Common myeloid progenitor, CD34-positive (primary cell): ENCODE measurements around the gene ATP1B1.
A peak's percentile ranks its signal among the peaks of the same experiment; 100 is the strongest.

Experiments
- CTCF ChIA-PET: fragments of 350-600 bp; sonication (Branson Sonifier 250); formaldehyde crosslinking; loops from one replicate; lab custom pipeline; 2021; ENCODE audit warnings: antibody characterized with exemption; lab: Charles Lee
- POLR2A ChIA-PET: fragments of 350-600 bp; sonication (Branson Sonifier 250); formaldehyde crosslinking; loops from one replicate; lab custom pipeline; 2021; ENCODE audit warnings: antibody characterized with exemption; lab: Charles Lee
- DNase-seq, 3 donors: peaks; one replicate each; pipeline versions ENCODE4 v3.0.0 to v3.0.0-alpha.2; 2013
- H3K27ac ChIP-seq, 2 experiments: 1 replicate in 1 of 2; 2 replicates in 1 of 2; pipeline ENCODE4 v1.7.0; 2013; ENCODE audit warnings: inconsistent platforms in 2 of 2, low read length in 2 of 2, mild to moderate bottlenecking in 2 of 2, low read depth in 1 of 2, moderate library complexity in 1 of 2; ENCODE audit not compliant: severe bottlenecking in 2 of 2, insufficient read depth in 1 of 2, poor library complexity in 1 of 2
- H3K27me3 ChIP-seq, 5 experiments: replicated peaks in 2 of 5; 1 replicate in 3 of 5; 2 replicates in 2 of 5; pipeline versions ENCODE4 v1.6.1 to v1.7.0; 2013; ENCODE audit warnings: low read length in 4 of 5, mild to moderate bottlenecking in 2 of 5, moderate library complexity in 2 of 5, inconsistent platforms in 1 of 5; ENCODE audit not compliant: insufficient read depth in 5 of 5, control insufficient read depth in 4 of 5
- H3K36me3 ChIP-seq, 4 experiments: 1 replicate in 2 of 4; 2 replicates in 2 of 4; pipeline versions ENCODE4 v1.6.1 to v1.7.0; 2013; ENCODE audit warnings: low read length in 3 of 4, control low read depth in 1 of 4, mild to moderate bottlenecking in 1 of 4; ENCODE audit not compliant: control insufficient read depth in 4 of 4, insufficient read depth in 4 of 4
- H3K4me1 ChIP-seq, 4 experiments: 1 replicate in 3 of 4; 2 replicates in 1 of 4; pipeline versions ENCODE4 v1.6.1 to v1.7.1; 2013; ENCODE audit warnings: low read length in 3 of 4, mild to moderate bottlenecking in 3 of 4, control low read depth in 1 of 4, inconsistent platforms in 1 of 4, moderate library complexity in 1 of 4; ENCODE audit not compliant: control insufficient read depth in 4 of 4, insufficient read depth in 4 of 4; ENCODE audit errors: control extremely low read depth in 1 of 4
- H3K4me3 ChIP-seq, 7 experiments: 1 replicate in 4 of 7; 2 replicates in 3 of 7; pipeline versions ENCODE4 v1.5.1 to v1.7.0; 2013; ENCODE audit warnings: mild to moderate bottlenecking in 7 of 7, low read length in 6 of 7, moderate library complexity in 6 of 7, inconsistent platforms in 2 of 7, low read depth in 2 of 7, control low read depth in 1 of 7; ENCODE audit not compliant: insufficient read depth in 4 of 7, control insufficient read depth in 1 of 7; ENCODE audit errors: extremely low read depth in 1 of 7
- H3K9me3 ChIP-seq, 5 experiments: 1 replicate in 4 of 5; 2 replicates in 1 of 5; pipeline versions ENCODE4 v1.6.1 to v1.7.1; 2013; ENCODE audit warnings: low read length in 4 of 5, mild to moderate bottlenecking in 2 of 5, inconsistent platforms in 1 of 5, low read depth in 1 of 5, moderate library complexity in 1 of 5; ENCODE audit not compliant: control insufficient read depth in 4 of 5, insufficient read depth in 2 of 5; ENCODE audit errors: control extremely low read depth in 1 of 5
- WGBS: methylation state at CpG from one replicate; pipeline ENCODE4 v1.1.5; 2013; ENCODE audit not compliant: insufficient coverage; 5-methylcytosine and 5-hydroxymethylcytosine counted together

The ATP1B1 gene

GRCh38 chr1:169086603-169087455 lies 19.7 kb upstream of the ATP1B1 start:
- POLR2A ChIA-PET: no interaction called here
- peak; percentile 50 to 80 (median 72) for DNase-seq
- Histone ChIP-seq H3K36me3 (no peaks in the 10 kb centered on the region), H3K9me3 (no peaks in the 10 kb centered on the region), H3K4me3 (peak overlapping the region in 1 of 7 experiments; percentile 11), H3K27me3 (no peaks in the 10 kb centered on the region), H3K27ac (peak overlapping the region in 1 of 2 experiments; percentile 43), H3K4me1 (peaks cover 2 to 17% (median 10%) of the 10 kb centered on the region in 4 experiments)
- CTCF ChIA-PET: interaction anchor here (0.7 to 2.0 kb wide), 5 partner anchors 8 to 263 kb away, joined by 3 to 7 read pairs (median 3); no protein-coding TSS in a partner anchor
- 97% methylated on average over 3 of the region's 3 CpGs for WGBS

DNA sequence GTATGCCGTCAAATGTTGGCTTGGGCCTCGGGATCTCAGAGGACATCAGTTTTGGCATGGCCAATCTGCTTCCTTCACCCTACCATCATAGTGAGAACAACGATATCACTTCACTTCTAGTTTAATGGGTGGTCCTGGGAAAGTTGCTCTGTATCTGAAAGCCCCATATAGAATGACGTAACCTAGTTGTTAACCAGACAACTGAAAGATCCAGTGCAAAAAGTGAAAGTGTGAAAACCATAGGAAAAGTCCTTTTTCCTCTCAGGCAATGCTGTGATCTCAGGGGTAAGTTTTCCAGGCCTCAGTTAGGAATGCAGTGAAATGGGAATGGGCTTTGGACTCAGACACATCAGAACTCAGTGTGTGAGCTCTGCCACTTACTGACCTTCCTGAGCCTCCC lies 18.6 kb upstream of the ATP1B1 start:
- no peaks in the 10 kb centered on the region for H3K9me3 ChIP-seq
- H3K36me3 ChIP-seq: no peaks in the 10 kb centered on the region
- no peak overlapping the region for H3K4me3 ChIP-seq
- CTCF ChIA-PET: interaction anchor here (0.9 to 2.0 kb wide), 4 partner anchors 9 to 15 kb away, joined by 4 to 7 read pairs (median 5); no protein-coding TSS in a partner anchor
- no CpG with 5 or more reads among the region's 4 CpGs for WGBS
- no peak for DNase-seq
- H3K4me1 ChIP-seq: peaks cover 2 to 17% (median 10%) of the 10 kb centered on the region in 4 experiments
- no peaks in the 10 kb centered on the region for H3K27me3 ChIP-seq
- H3K27ac ChIP-seq: no peak overlapping the region
- POLR2A ChIA-PET: no interaction called here

GRCh38 chr1:169089776-169090175 lies 16.7 kb upstream of the ATP1B1 start:
- no peak for DNase-seq
- Histone ChIP-seq H3K9me3 (no peaks in the 10 kb centered on the region), H3K27me3 (no peaks in the 10 kb centered on the region), H3K36me3 (no peaks in the 10 kb centered on the region), H3K27ac (no peak overlapping the region), H3K4me3 (no peak overlapping the region), H3K4me1 (peaks cover 2 to 17% (median 10%) of the 10 kb centered on the region in 4 experiments)
- CTCF ChIA-PET: interaction anchor here (0.8 to 2.1 kb wide), 2 partner anchors 10 to 15 kb away, joined by 3 to 5 read pairs; no protein-coding TSS in a partner anchor
- no CpG with 5 or more reads among the region's 2 CpGs for WGBS
- POLR2A ChIA-PET: no interaction called here

GRCh38 chr1:169090308-169090899 lies 16.1 kb upstream of the ATP1B1 start:
- Histone ChIP-seq H3K4me3 (no peak overlapping the region), H3K36me3 (no peaks in the 10 kb centered on the region), H3K4me1 (peaks cover 2 to 17% (median 10%) of the 10 kb centered on the region in 4 experiments), H3K9me3 (no peaks in the 10 kb centered on the region), H3K27me3 (no peaks in the 10 kb centered on the region), H3K27ac (no peak overlapping the region)
- WGBS: 81% methylated on average over 3 of the region's 4 CpGs
- no peak for DNase-seq
- ChIA-PET POLR2A (no interaction called here), CTCF (interaction anchor here (0.8 to 2.1 kb wide), 2 partner anchors 9 to 15 kb away, joined by 3 to 5 read pairs; no protein-coding TSS in a partner anchor)

DNA sequence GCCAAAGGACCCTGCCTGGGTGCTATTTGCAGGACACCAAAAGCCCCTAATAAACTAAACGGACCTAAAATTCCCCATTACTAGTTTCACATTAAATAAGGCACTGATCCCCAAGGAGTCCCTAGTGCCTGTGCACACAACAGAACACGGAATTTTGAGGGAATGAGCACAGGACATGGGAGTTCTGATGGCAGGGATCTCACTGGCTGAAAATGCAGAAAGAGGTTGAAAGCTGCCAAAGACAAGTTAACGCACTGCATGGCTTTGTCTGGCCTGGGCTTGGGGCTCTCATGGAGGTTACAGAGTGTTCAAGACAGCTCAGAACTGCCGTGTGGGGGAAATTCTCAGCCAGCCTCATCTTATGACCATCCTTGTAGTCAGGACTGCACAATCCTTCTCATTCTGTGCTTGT lies 15.6 kb upstream of the ATP1B1 start:
- no peak overlapping the region for H3K4me3 ChIP-seq

DNA sequence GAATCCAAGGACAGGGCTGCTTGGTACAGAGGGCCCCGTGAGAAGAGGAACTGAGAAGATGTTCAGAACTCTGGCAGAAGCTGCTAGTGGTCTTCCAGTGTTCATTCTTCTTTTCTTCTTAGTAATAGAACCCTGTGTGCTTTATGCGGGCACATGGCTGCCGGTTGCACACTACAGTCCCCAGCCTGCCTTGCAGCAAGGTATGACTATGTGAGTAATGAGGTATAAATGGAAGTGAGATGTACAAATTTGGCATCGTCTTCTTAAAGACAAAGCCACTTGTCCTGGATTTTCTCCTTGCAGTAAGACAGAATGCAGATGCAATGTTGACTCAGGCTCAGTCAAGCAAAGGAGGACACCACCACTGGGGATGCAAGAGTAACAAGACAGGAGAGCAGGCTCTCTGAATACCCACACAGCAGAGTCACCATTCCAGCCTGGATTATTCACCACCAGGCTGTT lies 15.0 kb upstream of the ATP1B1 start:
- ChIA-PET POLR2A (no interaction called here), CTCF (interaction anchor here (1.8 kb wide), 1 partner anchor 9 kb away, joined by 5 read pairs; no protein-coding TSS in a partner anchor)
- Histone ChIP-seq H3K27ac (no peak overlapping the region), H3K36me3 (no peaks in the 10 kb centered on the region), H3K4me3 (no peak overlapping the region), H3K27me3 (no peaks in the 10 kb centered on the region), H3K9me3 (no peaks in the 10 kb centered on the region), H3K4me1 (peaks cover 2 to 13% (median 7%) of the 10 kb centered on the region in 4 experiments)
- WGBS: 100% methylated on average over 4 of the region's 4 CpGs
- DNase-seq: no peak

More for the DNA sequence above, 15.6 kb upstream of the ATP1B1 start:
- Histone ChIP-seq H3K36me3 (no peaks in the 10 kb centered on the region), H3K4me1 (peaks cover 2 to 17% (median 8%) of the 10 kb centered on the region in 4 experiments), H3K27ac (no peak overlapping the region), H3K9me3 (no peaks in the 10 kb centered on the region), H3K27me3 (no peaks in the 10 kb centered on the region)
- ChIA-PET POLR2A (no interaction called here), CTCF (no interaction called here)
- WGBS: 100% methylated on average over 3 of the region's 4 CpGs
- no peak for DNase-seq
